Muscle layer of colon (tissue), 2 donors: ENCODE measurements around the gene XPNPEP2.

Experiments
- H3K27ac ChIP-seq: one replicate; pipeline ENCODE4 v1.7.0; 2013; ENCODE audit warnings: low read depth, mild to moderate bottlenecking, low read length, moderate library complexity
- H3K27me3 ChIP-seq, 2 donors: one replicate each; pipeline ENCODE4 v1.7.0; 2013; ENCODE audit warnings: low read length in 2 of 2, mild to moderate bottlenecking in 2 of 2; ENCODE audit not compliant: insufficient read depth in 2 of 2, control insufficient read depth in 1 of 2
- H3K36me3 ChIP-seq: one replicate; pipeline ENCODE4 v1.7.0; 2013; ENCODE audit warnings: mild to moderate bottlenecking, low read length; ENCODE audit not compliant: insufficient read depth
- H3K4me1 ChIP-seq: one replicate; pipeline ENCODE4 v1.7.0; 2013; ENCODE audit warnings: mild to moderate bottlenecking, low read length; ENCODE audit not compliant: insufficient read depth
- H3K4me3 ChIP-seq, 2 donors: one replicate each; pipeline ENCODE4 v1.7.0; 2013; ENCODE audit warnings: low read length in 2 of 2, low read depth in 1 of 2, mild to moderate bottlenecking in 1 of 2, moderate library complexity in 1 of 2
- H3K9ac ChIP-seq: one replicate; pipeline ENCODE4 v1.7.0; 2013; ENCODE audit warnings: low read length
- H3K9me3 ChIP-seq: one replicate; pipeline ENCODE4 v1.7.0; 2013; ENCODE audit warnings: mild to moderate bottlenecking, low read length
- donor health status: abdominal sarcoma.
- donor health status: Adenocarcinoma of cecum.

XPNPEP2 gene

DNA sequence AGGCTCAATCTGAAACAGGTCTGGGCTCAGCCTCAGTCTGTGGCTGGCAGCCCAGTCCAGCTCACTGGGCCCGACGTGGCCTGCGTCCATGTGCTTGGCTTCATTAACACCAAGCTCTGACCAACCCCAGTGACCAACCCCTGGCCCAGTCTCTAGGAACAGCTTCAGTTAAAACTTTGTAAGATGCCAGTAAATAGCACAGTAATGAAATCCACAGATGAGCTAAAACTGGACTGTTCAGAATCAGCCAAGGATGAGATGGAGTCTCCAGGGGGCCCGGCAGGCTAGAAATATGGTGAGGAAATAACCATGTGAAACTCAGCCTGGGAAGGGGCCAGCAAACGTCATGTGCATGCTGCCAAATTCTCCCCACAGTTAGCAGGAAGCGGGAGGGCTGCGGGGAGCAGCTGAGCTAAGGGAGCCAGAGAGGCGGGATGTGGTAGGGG, 37.1 kb upstream of the XPNPEP2 start:
- H3K4me1 ChIP-seq, result no peaks in the 10 kb centered on the region
- H3K27ac ChIP-seq, result no peak overlapping the region
- H3K9ac ChIP-seq, result no peak overlapping the region
- no peak overlapping the region for H3K4me3 ChIP-seq
- H3K9me3 ChIP-seq, result no peaks in the 10 kb centered on the region
- H3K27me3 ChIP-seq, result no peaks in the 10 kb centered on the region
- H3K36me3 ChIP-seq, result no peaks in the 10 kb centered on the region

- H3K9me3 ChIP-seq, result peaks cover 6% of the 10 kb centered on the region
- H3K4me3 ChIP-seq, result no peak overlapping the region
- H3K27ac ChIP-seq, result no peak overlapping the region
- H3K9ac ChIP-seq, result no peak overlapping the region
- H3K4me1 ChIP-seq, result no peaks in the 10 kb centered on the region
- no peaks in the 10 kb centered on the region for H3K36me3 ChIP-seq
- H3K27me3 ChIP-seq, result no peaks in the 10 kb centered on the region
These were observed 34.3 kb upstream of the XPNPEP2 start for GRCh38 chrX:129704491-129704890.

GRCh38 chrX:129705377-129705925, 33.3 kb upstream of the XPNPEP2 start:
- no peak overlapping the region for H3K4me3 ChIP-seq
- H3K27me3 ChIP-seq, result no peaks in the 10 kb centered on the region
- H3K4me1 ChIP-seq, result no peaks in the 10 kb centered on the region
- H3K9ac ChIP-seq, result no peak overlapping the region
- H3K27ac ChIP-seq, result no peak overlapping the region
- H3K36me3 ChIP-seq, result no peaks in the 10 kb centered on the region
- H3K9me3 ChIP-seq, result peaks cover 6% of the 10 kb centered on the region

GRCh38 chrX:129705988-129706387, 32.8 kb upstream of the XPNPEP2 start:
- H3K27ac ChIP-seq, result no peak overlapping the region
- H3K27me3 ChIP-seq, result no peaks in the 10 kb centered on the region
- peaks cover 6% of the 10 kb centered on the region for H3K9me3 ChIP-seq
- H3K36me3 ChIP-seq, result no peaks in the 10 kb centered on the region
- no peak overlapping the region for H3K9ac ChIP-seq
- H3K4me1 ChIP-seq, result no peaks in the 10 kb centered on the region
- no peak overlapping the region for H3K4me3 ChIP-seq

DNA sequence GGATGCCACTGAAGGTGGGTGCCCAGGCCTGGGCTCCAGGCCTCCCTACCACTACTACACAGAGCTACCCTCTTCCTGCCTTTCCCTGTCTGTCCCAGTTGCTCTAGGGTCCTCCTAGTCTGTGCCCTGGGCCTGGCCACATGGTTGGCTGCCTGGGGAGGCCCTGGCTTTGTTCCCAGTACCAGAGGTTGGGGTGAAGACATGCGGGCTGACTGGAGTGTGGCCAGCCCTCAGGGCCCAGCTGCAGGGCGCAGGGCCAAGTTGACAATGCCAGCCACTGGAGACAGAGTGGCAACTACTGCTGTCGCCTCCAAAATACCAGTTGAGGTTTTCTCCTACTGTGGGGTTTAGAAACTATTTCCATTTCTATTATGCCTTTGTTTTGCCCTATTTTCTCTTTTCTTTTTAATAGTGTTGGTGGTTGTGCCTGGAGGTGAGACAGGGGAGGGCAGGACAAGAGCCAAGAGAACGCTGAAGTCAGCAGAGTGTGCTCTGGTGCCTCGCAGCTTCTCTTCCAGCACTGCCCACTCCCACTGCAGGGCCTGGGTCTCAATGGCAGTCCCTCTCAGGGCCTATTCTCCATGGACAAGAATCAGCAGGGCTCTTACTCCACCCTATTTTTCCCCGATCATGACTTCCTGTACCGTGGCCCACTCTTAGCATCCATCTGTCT, 32.2 kb upstream of the XPNPEP2 start:
- Histone ChIP-seq H3K4me1 (no peaks in the 10 kb centered on the region), H3K36me3 (no peaks in the 10 kb centered on the region), H3K9ac (no peak overlapping the region), H3K27me3 (no peaks in the 10 kb centered on the region), H3K27ac (no peak overlapping the region), H3K4me3 (no peak overlapping the region), H3K9me3 (peaks cover 6% of the 10 kb centered on the region)

GRCh38 chrX:129714581-129714980, 24.2 kb upstream of the XPNPEP2 start:
- no peaks in the 10 kb centered on the region for H3K9me3 ChIP-seq
- no peaks in the 10 kb centered on the region for H3K36me3 ChIP-seq
- no peak overlapping the region for H3K4me3 ChIP-seq
- no peak overlapping the region for H3K9ac ChIP-seq
- H3K27me3 ChIP-seq, result no peaks in the 10 kb centered on the region
- H3K27ac ChIP-seq, result no peak overlapping the region
- peaks cover 4% of the 10 kb centered on the region for H3K4me1 ChIP-seq

DNA sequence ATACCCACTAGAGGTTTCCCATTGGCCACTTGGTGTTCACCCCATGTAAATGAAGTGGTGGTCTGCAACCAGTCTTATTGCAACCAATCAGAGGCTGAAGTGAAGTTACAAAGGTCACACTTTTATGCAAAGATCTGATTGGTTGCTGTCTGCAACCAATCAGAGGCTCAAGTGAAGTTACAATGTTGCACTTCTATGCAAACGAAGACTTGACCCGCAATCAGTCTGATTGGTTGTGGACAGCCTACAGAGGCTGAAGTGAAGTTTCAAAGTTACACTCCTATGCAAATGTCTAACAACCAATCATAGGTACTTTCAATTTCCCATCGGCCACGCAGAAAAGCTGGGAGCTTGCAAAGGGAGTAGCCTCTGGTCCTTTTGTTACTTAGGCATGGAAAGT, 22.3 kb upstream of the XPNPEP2 start:
- H3K27me3 ChIP-seq, result peaks cover 0 to under 1% of the 10 kb centered on the region in 2 donors
- H3K36me3 ChIP-seq, result no peaks in the 10 kb centered on the region
- H3K4me1 ChIP-seq, result peaks cover 4% of the 10 kb centered on the region
- H3K4me3 ChIP-seq, result no peak overlapping the region
- H3K9me3 ChIP-seq, result no peaks in the 10 kb centered on the region
- H3K9ac ChIP-seq, result no peak overlapping the region
- H3K27ac ChIP-seq, result no peak overlapping the region

GRCh38 chrX:129717892-129718291, 20.9 kb upstream of the XPNPEP2 start:
- Histone ChIP-seq H3K36me3 (no peaks in the 10 kb centered on the region), H3K4me1 (peaks cover 4% of the 10 kb centered on the region), H3K27ac (no peak overlapping the region), H3K9ac (no peak overlapping the region), H3K4me3 (no peak overlapping the region), H3K27me3 (peaks cover 0 to 7% of the 10 kb centered on the region in 2 donors), H3K9me3 (no peaks in the 10 kb centered on the region)

GRCh38 chrX:129718676-129719075, 20.1 kb upstream of the XPNPEP2 start:
- no peaks in the 10 kb centered on the region for H3K9me3 ChIP-seq
- H3K9ac ChIP-seq, result no peak overlapping the region
- no peaks in the 10 kb centered on the region for H3K36me3 ChIP-seq
- peaks cover 4% of the 10 kb centered on the region for H3K4me1 ChIP-seq
- no peak overlapping the region for H3K4me3 ChIP-seq
- H3K27me3 ChIP-seq, result peaks cover 0 to 7% of the 10 kb centered on the region in 2 donors
- H3K27ac ChIP-seq, result no peak overlapping the region

- Histone ChIP-seq H3K9me3 (no peaks in the 10 kb centered on the region), H3K4me3 (no peak overlapping the region), H3K36me3 (no peaks in the 10 kb centered on the region), H3K9ac (no peak overlapping the region), H3K27me3 (peaks cover 0 to 7% of the 10 kb centered on the region in 2 donors), H3K27ac (no peak overlapping the region), H3K4me1 (peaks cover 4% of the 10 kb centered on the region)
These were observed 19.5 kb upstream of the XPNPEP2 start for GRCh38 chrX:129719268-129719667.

DNA sequence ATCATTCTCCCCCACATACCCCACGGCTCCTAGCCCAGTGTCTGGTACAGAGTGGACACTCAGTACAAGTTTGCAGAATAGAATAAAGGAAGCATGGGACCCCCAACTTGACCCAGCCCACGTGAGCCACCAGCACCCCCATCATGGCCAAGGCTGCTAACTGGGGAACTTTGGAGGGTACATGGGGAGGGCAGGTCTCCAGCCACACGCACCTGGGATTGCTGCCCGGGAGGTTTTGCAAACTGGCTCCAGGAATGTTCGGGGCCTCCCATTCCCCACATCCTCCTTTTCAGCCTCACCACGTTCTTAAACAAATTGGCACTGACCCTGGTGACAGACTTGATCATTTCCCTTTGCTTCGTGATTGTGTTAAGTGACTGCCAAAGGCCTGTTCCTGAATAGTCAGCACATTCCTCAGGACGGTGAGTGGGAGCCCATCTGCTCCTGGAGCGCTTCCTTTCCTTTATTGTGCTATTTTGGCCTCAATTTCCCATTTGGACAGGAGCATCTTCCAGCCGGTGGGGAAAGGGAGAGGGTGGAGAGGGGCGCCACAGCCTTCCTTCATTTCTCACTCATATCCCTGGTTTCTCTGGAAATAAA, 18.7 kb upstream of the XPNPEP2 start:
- Histone ChIP-seq H3K27ac (no peak overlapping the region), H3K36me3 (no peaks in the 10 kb centered on the region), H3K27me3 (peaks cover 0 to 7% of the 10 kb centered on the region in 2 donors), H3K4me1 (peaks cover 4% of the 10 kb centered on the region), H3K9ac (no peak overlapping the region), H3K9me3 (no peaks in the 10 kb centered on the region), H3K4me3 (no peak overlapping the region)

- no peak overlapping the region for H3K9ac ChIP-seq
- peaks cover 4% of the 10 kb centered on the region for H3K4me1 ChIP-seq
- no peaks in the 10 kb centered on the region for H3K36me3 ChIP-seq
- no peak overlapping the region for H3K27ac ChIP-seq
- no peak overlapping the region for H3K4me3 ChIP-seq
- H3K27me3 ChIP-seq, result peaks cover 0 to 7% of the 10 kb centered on the region in 2 donors
- no peaks in the 10 kb centered on the region for H3K9me3 ChIP-seq
These were observed 18.0 kb upstream of the XPNPEP2 start for GRCh38 chrX:129720741-129721140.
